ENCODE measurements around the gene RNF157. TPM values are rescaled to one million over a fixed set of nuclear protein-coding genes. Genes with fewer than 3 reads are reported as not detected.

Gene RNF157
- total and polyA plus RNA-seq, 9 of the 15 experiments (the other 6 are each of a cell fraction or from before 2014, with no cell fraction given) = 8.1 to 31.7 (median 20.8) TPM

- no peak for TF ChIP-seq PBX2 (CRISPR knock-in tag; IDR thresholded peaks at IDR 0.05; ENCODE audit: low read depth)
- no peak for TF ChIP-seq PBX2 (tag; conservative IDR thresholded peaks at IDR 0.05; ENCODE audit: low read depth)
- TF ChIP-seq TRIM24 (IDR thresholded peaks at IDR 0.05) = no peak
- no peak for TF ChIP-seq SIX5 (IDR thresholded peaks at IDR 0.05; ENCODE audit: borderline replicate concordance in 1 of 2, insufficient read depth in 1 of 2, low read depth in 1 of 2, low read length in 2 of 2)
- TF ChIP-seq POU5F1 (IDR thresholded peaks at IDR 0.05; ENCODE audit: borderline replicate concordance, low read depth, low read length, partially characterized antibody) = no peak
- no peak for TF ChIP-seq ZNF668 (CRISPR knock-in tag; IDR thresholded peaks at IDR 0.05)
- no peak for TF ChIP-seq FOS (IDR thresholded peaks at IDR 0.05; ENCODE audit: extremely low read depth, insufficient read length)
- no peak for TF ChIP-seq NR4A1 (CRISPR knock-in tag; IDR thresholded peaks at IDR 0.05)
- TF ChIP-seq NR4A1 (tag; IDR thresholded peaks at IDR 0.05) = no peak
- peak; percentile 41; the same call in 1 of the 2 replicates for TF ChIP-seq JUND (IDR thresholded peaks at IDR 0.05; ENCODE audit: borderline replicate concordance, low read depth, low read length)
- no peak for TF ChIP-seq JUND (tag; IDR thresholded peaks at IDR 0.05; ENCODE audit: borderline replicate concordance, low read depth, low read length)
- 0 out of 4 replicates have a peak, but pooled peaks of 1 of the 2 experiments have one; percentile 17 for TF ChIP-seq SIN3A (IDR thresholded peaks at IDR 0.05; ENCODE audit: borderline replicate concordance in 2 of 2, control insufficient read depth in 1 of 2, low read depth in 2 of 2, low read length in 2 of 2)
- TF ChIP-seq PCBP1 (IDR thresholded peaks at IDR 0.05; ENCODE audit: low read depth, low read length, poor library complexity, severe bottlenecking) = no peak
- peak; percentile 27; the same call in 1 of the 2 replicates for TF ChIP-seq ZBTB9 (CRISPR knock-in tag; IDR thresholded peaks at IDR 0.05)
- no peak for TF ChIP-seq CEBPZ (IDR thresholded peaks at IDR 0.05; ENCODE audit: borderline replicate concordance, low read depth, low read length)
- TF ChIP-seq BDP1 (IDR thresholded peaks at IDR 0.05; ENCODE audit: insufficient read depth, insufficient read length) = no peak
- TF ChIP-seq ESRRB (CRISPR knock-in tag; IDR thresholded peaks at IDR 0.05; ENCODE audit: borderline replicate concordance) = no peak
These were observed 26.1 kb upstream of the RNF157 start (continued) for GRCh38 chr17:76266244-76266938.
